Activated CD4-positive, alpha-beta T cell treated with anti-CD3 and anti-CD28 coated beads, Interleukin-2, amount 10 ng/mL, durations not matched to agents 7 days and 5 days (primary cell): ENCODE data around the gene MARVELD3. TPM values are rescaled to one million over a fixed set of nuclear protein-coding genes. Genes with fewer than 3 reads are reported as not detected.

ENCODE experiments used
- CTCF ChIA-PET: fragments of 350-600 bp; sonication (Branson Sonifier 250); formaldehyde crosslinking; loops from one replicate; lab custom pipeline; 2021; ENCODE audit warnings: antibody characterized with exemption; lab: Charles Lee
- POLR2A ChIA-PET: fragments of 350-600 bp; sonication (Branson Sonifier 250); formaldehyde crosslinking; loops from one replicate; lab custom pipeline; 2021; ENCODE audit warnings: antibody characterized with exemption; lab: Charles Lee
- DNase-seq: peaks from one replicate; pipeline ENCODE4 v3.0.0-alpha.2; 2020
- H3K27ac Mint-ChIP-seq: one replicate; pipeline ENCODE4 v1.8.0; 2021; ENCODE audit warnings: mild to moderate bottlenecking, moderate library complexity, mixed read lengths
- H3K27me3 Mint-ChIP-seq: one replicate; pipeline ENCODE4 v1.8.0; 2021; ENCODE audit warnings: mixed read lengths
- H3K36me3 Mint-ChIP-seq: one replicate; pipeline ENCODE4 v1.8.0; 2021; ENCODE audit warnings: low read depth, mixed read lengths
- H3K4me1 Mint-ChIP-seq: one replicate; pipeline ENCODE4 v1.8.0; 2021; ENCODE audit warnings: mixed read lengths
- H3K4me3 Mint-ChIP-seq: one replicate; pipeline ENCODE4 v1.8.0; 2021; ENCODE audit warnings: mild to moderate bottlenecking, moderate library complexity, mixed read lengths
- H3K9me3 Mint-ChIP-seq: one replicate; pipeline ENCODE4 v1.8.0; 2021; ENCODE audit warnings: mixed read lengths
- total RNA-seq, 2 experiments: library from RNA; stranded (reverse); gene quantifications; one replicate each; pipeline ENCODE4 v1.2.3, GENCODE V29; 2021

The MARVELD3 gene
- total RNA-seq, 2 experiments from 2014 or later, result not detected

DNA sequence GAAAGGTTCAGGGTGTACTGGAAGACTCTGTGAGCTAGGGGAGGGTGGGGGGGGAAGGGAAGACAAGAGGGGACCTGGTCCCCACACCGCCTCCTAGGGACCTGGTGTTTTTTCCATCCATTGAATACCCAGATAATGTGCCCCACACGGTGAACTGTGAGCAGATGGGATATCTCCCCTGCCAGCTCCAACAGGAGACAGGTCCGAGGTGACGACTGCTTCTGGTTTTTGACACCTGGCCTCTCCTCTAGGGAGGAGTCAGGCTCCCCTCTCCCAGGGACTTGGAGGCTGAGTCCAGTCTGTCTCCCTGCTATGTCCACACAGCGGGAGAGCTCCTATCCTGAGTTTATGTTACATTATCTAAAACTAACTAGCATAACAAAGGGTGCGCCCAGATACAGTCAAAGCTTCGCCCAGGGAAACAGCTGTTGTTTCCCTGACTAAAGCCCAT is 1.8 kb downstream of the MARVELD3 start:
- peaks cover 26% of the 10 kb centered on the region for H3K27me3 Mint-ChIP-seq
- H3K36me3 Mint-ChIP-seq, result no peaks in the 10 kb centered on the region
- no peak overlapping the region for H3K4me3 Mint-ChIP-seq
- ChIA-PET CTCF (interaction anchor here (1.1 to 2.2 kb wide), 2 partner anchors 17 to 148 kb away, joined by 5 to 7 read pairs; no protein-coding TSS in a partner anchor), POLR2A (no interaction called here)
- H3K27ac Mint-ChIP-seq, result no peak overlapping the region
- no peaks in the 10 kb centered on the region for H3K9me3 Mint-ChIP-seq
- H3K4me1 Mint-ChIP-seq, result peaks cover 3% of the 10 kb centered on the region
- no peak for DNase-seq

DNA sequence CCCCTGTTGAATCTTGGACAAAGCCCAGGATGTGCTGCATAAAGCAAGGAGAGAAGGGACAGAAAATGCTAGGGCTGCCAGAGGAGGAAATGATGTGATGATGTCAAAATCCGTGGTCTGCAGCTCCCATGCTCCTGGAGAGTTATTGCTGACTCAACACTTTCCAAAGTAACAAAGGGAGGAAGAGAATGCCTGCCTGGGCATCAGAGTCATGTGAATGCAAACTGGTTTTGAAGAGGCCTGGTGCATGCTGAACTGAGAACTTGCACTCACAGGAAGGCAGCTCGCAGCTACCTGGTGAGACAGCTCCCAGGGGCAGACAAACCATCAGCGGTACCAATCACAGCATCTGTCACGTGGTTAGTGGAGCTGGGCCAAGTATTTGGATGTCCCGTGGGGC is 2.8 kb downstream of the MARVELD3 start:
- H3K4me1 Mint-ChIP-seq, result peaks cover 3% of the 10 kb centered on the region
- DNase-seq, result no peak
- ChIA-PET POLR2A (no interaction called here), CTCF (interaction anchor here (0.6 to 2.2 kb wide), 2 partner anchors 9 to 18 kb away, joined by 4 to 7 read pairs; no protein-coding TSS in a partner anchor)
- H3K27ac Mint-ChIP-seq, result no peak overlapping the region
- H3K36me3 Mint-ChIP-seq, result no peaks in the 10 kb centered on the region
- H3K4me3 Mint-ChIP-seq, result no peak overlapping the region
- peaks cover 26% of the 10 kb centered on the region for H3K27me3 Mint-ChIP-seq
- no peaks in the 10 kb centered on the region for H3K9me3 Mint-ChIP-seq

DNA sequence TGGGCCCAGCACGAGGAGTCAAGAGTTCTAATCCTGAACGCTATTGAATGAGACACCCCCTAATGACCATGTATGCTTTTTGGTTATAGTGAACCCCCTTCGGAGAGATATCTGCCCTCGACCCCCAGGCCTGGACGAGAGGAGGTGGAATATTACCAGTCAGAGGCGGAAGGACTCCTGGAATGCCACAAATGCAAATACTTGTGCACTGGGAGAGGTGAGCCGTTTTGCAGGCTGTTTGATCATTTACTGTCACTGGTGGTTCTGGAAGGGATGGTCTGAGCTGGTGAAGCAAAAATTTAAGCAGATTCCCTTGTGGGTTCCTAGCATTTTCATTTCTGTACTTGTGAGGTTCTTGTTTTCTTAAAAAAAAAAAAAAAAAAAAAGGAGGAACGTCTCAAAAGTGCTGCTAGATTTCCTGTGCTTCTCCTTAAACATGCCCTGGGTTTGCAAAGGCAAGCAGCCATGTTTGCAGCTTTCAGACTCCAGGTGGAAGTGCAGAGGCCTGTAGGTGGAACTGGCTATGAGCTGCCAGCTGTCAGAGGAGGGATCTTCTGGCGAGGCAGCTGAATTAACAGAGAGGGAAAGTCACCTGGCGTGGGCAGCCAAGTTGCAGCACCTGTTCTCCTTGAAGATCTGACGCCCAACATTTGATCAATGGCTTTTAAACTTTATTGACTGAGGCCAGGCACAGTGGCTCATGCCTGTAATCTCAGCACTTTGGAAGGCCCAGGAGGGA is 3.5 kb downstream of the MARVELD3 start:
- DNase-seq, result no peak
- Mint-ChIP-seq H3K27ac (no peak overlapping the region), H3K4me3 (no peak overlapping the region), H3K9me3 (no peaks in the 10 kb centered on the region), H3K4me1 (peaks cover 3% of the 10 kb centered on the region), H3K36me3 (no peaks in the 10 kb centered on the region), H3K27me3 (peaks cover 26% of the 10 kb centered on the region)
- POLR2A ChIA-PET, result no interaction called here
- CTCF ChIA-PET, result interaction anchor here (0.7 to 2.2 kb wide), 2 partner anchors 18 to 88 kb away, joined by 3 to 7 read pairs; no protein-coding TSS in a partner anchor

DNA sequence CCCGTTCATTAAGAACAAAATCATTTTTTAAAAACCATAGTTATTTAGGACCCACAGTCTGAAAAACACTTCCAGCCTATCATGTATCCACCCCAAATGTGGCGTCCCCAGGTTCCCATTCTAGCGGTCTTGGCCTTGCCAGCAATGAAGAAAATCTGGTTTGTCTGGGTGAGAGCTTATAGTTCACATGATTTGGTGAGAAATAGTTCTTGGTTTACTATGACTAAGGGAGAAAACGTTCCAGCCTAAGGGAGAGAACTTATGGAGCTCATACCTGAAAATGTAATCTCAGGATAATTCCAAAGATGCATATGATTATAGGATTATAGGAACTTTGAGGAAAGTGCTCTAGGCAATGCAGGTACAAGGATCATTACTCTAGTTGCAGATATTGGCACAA is 4.8 kb downstream of the MARVELD3 start:
- no peak for DNase-seq
- no peaks in the 10 kb centered on the region for H3K36me3 Mint-ChIP-seq
- H3K4me1 Mint-ChIP-seq, result peaks cover 3% of the 10 kb centered on the region
- no peak overlapping the region for H3K4me3 Mint-ChIP-seq
- CTCF ChIA-PET, result interaction anchor here (1.5 kb wide), 1 partner anchor 20 kb away, joined by 3 read pairs; no protein-coding TSS in a partner anchor
- H3K27me3 Mint-ChIP-seq, result peaks cover 22% of the 10 kb centered on the region
- no peaks in the 10 kb centered on the region for H3K9me3 Mint-ChIP-seq
- POLR2A ChIA-PET, result no interaction called here
- H3K27ac Mint-ChIP-seq, result no peak overlapping the region

DNA sequence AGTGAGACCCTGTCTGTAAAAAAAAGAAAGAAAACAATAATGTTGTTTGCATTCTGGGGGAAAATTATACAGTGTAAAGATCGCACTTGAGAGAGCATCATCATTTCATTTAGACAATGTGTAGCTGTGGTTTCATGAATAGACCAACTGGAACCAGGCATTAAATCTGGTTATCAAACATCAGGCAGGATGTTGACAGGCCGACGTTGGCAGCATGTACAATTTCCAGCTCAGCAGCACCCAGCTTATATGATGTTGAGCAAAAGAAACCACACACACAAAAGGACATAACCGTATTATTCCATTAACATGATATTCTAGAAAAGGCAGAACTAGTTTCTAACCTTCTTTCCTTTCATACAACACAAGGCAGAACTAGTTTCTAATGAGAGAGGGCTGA is 5.8 kb downstream of the MARVELD3 start:
- ChIA-PET CTCF (interaction anchor here (1.5 kb wide), 1 partner anchor 21 kb away, joined by 3 read pairs; no protein-coding TSS in a partner anchor), POLR2A (no interaction called here)
- no peaks in the 10 kb centered on the region for H3K9me3 Mint-ChIP-seq
- no peak overlapping the region for H3K4me3 Mint-ChIP-seq
- H3K4me1 Mint-ChIP-seq, result peaks cover 3% of the 10 kb centered on the region
- DNase-seq, result no peak
- no peak overlapping the region for H3K27ac Mint-ChIP-seq
- H3K36me3 Mint-ChIP-seq, result no peaks in the 10 kb centered on the region
- H3K27me3 Mint-ChIP-seq, result peaks cover 18% of the 10 kb centered on the region

DNA sequence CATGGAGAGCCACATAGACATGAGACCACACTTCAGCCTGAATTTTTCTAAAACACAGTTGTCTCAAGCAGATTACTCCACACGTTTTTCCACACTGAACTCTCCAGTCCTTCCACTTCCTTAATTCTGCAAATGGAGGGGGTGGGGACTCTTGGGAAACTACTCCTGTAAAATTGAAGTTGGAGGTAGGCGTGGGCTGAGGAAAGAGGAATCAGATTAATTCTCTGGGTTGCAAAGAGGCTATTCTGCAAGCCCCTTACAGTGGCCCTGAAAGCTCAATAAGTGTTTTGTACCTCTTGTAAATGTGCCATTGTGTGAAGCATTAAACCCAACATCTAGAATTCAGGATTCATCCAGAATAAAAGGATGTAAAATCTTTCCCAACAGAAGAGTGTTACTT is 9.6 kb downstream of the MARVELD3 start:
- POLR2A ChIA-PET, result no interaction called here
- DNase-seq, result no peak
- Mint-ChIP-seq H3K27me3 (no peaks in the 10 kb centered on the region), H3K4me1 (no peaks in the 10 kb centered on the region), H3K4me3 (no peak overlapping the region), H3K9me3 (no peaks in the 10 kb centered on the region), H3K36me3 (no peaks in the 10 kb centered on the region), H3K27ac (no peak overlapping the region)
- CTCF ChIA-PET, result interaction anchor here (1.1 to 1.6 kb wide), 2 partner anchors 12 to 24 kb away, joined by 3 read pairs; no protein-coding TSS in a partner anchor

DNA sequence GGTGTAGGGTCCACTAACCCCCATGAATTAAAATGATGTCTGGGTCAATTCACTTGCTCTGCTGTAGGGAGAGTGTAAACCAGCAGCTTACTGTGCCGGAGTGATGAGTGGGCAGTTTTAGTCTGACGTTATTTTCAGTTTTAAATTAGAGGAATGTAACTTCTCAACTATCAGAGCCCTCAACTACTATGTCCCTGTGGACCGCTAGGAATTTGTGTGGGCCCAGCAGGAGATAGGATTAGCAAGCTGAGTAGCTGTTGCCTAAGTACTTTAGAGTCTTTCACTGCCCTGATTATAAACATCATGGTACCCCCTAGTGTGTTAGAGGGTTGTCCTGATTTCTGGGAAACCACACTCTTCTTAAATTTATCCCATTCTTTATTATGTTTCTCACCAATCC is 11.4 kb downstream of the MARVELD3 start:
- POLR2A ChIA-PET, result no interaction called here

DNA sequence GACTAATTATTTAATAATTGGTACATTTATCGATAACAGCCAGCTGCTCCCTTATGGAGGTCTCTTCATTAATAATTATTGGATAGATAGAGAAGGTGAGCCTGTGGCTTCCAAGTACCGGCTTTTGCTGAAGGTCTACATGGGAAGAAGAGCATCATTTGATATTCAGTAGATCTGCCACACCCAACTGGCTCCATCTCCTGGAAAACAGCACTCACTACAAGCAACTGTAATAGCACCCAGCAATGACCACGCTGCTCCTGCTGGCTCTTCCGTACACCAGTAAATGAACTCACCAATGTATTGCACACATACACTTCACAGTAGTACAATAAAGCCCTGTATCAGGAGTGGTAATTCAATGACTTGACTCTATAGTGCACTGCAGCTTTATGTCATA is 19.5 kb downstream of the MARVELD3 start:
- ChIA-PET CTCF (no interaction called here), POLR2A (no interaction called here)
- DNase-seq, result no peak
- H3K36me3 Mint-ChIP-seq, result peaks cover 4% of the 10 kb centered on the region
- no peaks in the 10 kb centered on the region for H3K27me3 Mint-ChIP-seq
- no peaks in the 10 kb centered on the region for H3K4me1 Mint-ChIP-seq
- no peaks in the 10 kb centered on the region for H3K9me3 Mint-ChIP-seq
- H3K4me3 Mint-ChIP-seq, result no peak overlapping the region
- H3K27ac Mint-ChIP-seq, result no peak overlapping the region

More for the DNA sequence above, 11.4 kb downstream of the MARVELD3 start:
- no peak overlapping the region for H3K27ac Mint-ChIP-seq
- no peaks in the 10 kb centered on the region for H3K9me3 Mint-ChIP-seq
- H3K36me3 Mint-ChIP-seq, result no peaks in the 10 kb centered on the region
- CTCF ChIA-PET, result no interaction called here
- H3K27me3 Mint-ChIP-seq, result no peaks in the 10 kb centered on the region
- no peak for DNase-seq
- H3K4me3 Mint-ChIP-seq, result no peak overlapping the region
- no peaks in the 10 kb centered on the region for H3K4me1 Mint-ChIP-seq

DNA sequence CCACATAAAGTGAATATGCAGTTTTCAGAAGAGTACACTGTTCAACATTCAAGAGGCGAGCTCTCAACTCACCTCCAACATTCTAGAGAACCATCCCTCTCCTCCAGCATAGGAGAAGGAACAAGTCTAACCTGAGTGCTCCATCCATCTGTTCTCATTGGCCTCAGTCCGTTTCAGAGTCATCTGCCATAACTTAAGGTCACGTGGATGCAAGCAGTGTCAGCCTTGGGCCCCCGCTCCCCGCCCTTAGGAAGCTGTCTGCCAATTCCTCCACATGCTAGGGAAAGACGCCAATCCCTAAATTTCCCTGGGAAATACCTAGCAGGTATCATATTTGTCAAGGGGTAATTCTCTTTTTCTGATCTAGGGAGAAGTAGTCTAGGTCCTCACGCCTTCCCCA is 21.4 kb downstream of the MARVELD3 start:
- DNase-seq, result no peak
- Mint-ChIP-seq H3K4me1 (no peaks in the 10 kb centered on the region), H3K27me3 (no peaks in the 10 kb centered on the region), H3K9me3 (no peaks in the 10 kb centered on the region), H3K27ac (no peak overlapping the region), H3K4me3 (no peak overlapping the region), H3K36me3 (peaks cover 5% of the 10 kb centered on the region)
- POLR2A ChIA-PET, result no interaction called here
- CTCF ChIA-PET, result interaction anchor here (1.1 to 1.4 kb wide), 2 partner anchors 12 to 18 kb away, joined by 3 read pairs; no protein-coding TSS in a partner anchor

DNA sequence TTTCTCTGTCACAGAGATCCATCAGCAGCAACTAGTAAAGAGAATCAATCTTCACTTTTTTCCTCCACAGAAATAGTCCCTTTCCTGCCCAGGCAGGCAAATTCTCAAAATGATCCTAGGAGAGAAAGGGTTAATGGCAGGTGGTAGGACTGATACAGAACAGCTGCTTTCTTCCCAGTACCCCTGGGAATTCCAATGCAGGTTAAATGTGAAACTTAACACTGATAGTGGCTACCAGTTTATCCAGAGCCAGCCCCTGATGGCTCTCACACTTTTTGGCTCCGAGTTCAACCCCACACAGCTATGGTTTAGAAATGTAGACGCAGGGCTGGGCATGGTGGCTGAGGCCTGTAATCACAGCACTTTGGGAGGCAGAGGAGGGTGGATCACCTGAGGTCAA is 22.2 kb downstream of the MARVELD3 start:
- Mint-ChIP-seq H3K4me3 (no peak overlapping the region), H3K27me3 (no peaks in the 10 kb centered on the region), H3K36me3 (peaks cover 6% of the 10 kb centered on the region), H3K9me3 (no peaks in the 10 kb centered on the region), H3K27ac (no peak overlapping the region), H3K4me1 (no peaks in the 10 kb centered on the region)
- DNase-seq, result no peak
- POLR2A ChIA-PET, result no interaction called here
- CTCF ChIA-PET, result interaction anchor here (1.1 to 1.4 kb wide), 2 partner anchors 13 to 17 kb away, joined by 3 read pairs; no protein-coding TSS in a partner anchor

DNA sequence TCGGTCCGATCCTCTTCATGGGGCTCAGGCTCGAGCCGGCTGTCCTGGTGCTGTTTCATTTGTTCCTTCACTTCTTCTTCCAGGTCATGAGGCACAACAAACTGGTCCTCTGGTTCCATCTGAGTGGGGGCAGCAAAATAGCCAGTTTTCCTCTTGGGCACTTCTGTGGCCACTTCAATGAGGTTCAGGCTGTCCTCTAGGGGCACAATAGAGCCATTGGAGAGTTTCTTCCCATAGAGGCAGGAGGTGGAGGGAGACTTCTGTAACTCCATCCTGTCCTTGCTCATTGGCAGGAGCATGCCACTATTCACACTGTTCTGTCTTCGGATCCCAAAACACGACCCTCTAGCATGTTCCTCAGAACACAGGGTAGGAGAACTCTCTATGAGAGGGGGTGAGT is 22.9 kb downstream of the MARVELD3 start:
- Mint-ChIP-seq H3K36me3 (peaks cover 6% of the 10 kb centered on the region), H3K27ac (no peak overlapping the region), H3K4me1 (no peaks in the 10 kb centered on the region), H3K4me3 (no peak overlapping the region), H3K9me3 (no peaks in the 10 kb centered on the region), H3K27me3 (no peaks in the 10 kb centered on the region)
- ChIA-PET CTCF (no interaction called here), POLR2A (no interaction called here)
- DNase-seq, result no peak

DNA sequence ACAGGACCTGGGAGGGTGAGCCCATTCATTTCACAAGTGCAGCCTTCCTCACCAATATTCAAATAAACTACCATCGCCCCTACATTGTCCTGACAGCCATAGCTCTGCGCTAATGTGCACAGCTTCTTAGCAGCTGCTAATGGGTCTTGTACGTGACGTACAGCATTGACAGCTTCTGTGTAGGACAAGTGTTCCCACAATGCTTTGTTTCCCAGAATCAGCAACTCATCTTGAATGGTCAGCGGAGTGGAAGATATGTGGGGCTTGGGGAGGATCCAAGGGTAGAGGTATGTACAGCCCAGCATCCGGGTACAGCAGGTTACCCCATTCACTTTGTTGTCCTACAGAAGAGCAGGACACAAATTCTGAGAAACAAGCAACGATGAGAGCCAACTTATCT is 23.7 kb downstream of the MARVELD3 start:
- H3K4me3 Mint-ChIP-seq, result no peak overlapping the region
- no peak for DNase-seq
- no peaks in the 10 kb centered on the region for H3K27me3 Mint-ChIP-seq
- peaks cover 6% of the 10 kb centered on the region for H3K36me3 Mint-ChIP-seq
- ChIA-PET CTCF (no interaction called here), POLR2A (no interaction called here)
- H3K9me3 Mint-ChIP-seq, result no peaks in the 10 kb centered on the region
- no peak overlapping the region for H3K27ac Mint-ChIP-seq
- H3K4me1 Mint-ChIP-seq, result no peaks in the 10 kb centered on the region

DNA sequence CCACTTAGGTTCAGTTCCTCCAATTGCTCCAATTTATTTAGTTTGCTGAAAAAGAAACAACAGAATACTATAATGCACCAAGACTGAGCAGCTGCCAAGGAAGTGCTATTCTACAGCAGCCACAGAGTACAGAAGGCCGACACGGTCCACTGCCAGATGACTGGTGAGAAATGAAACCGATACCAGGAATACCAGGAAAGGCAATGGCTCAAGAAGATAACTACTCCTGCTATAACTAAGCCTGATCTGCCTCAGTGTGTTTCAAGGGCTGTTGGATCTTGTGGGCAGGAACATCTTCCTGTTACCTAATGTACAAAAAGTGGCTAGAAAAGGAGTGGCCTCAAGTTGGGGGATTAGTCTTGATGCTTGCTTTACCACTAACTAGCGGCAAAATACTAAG is 32.8 kb downstream of the MARVELD3 start:
- Mint-ChIP-seq H3K36me3 (no peaks in the 10 kb centered on the region), H3K27me3 (no peaks in the 10 kb centered on the region), H3K4me3 (no peak overlapping the region), H3K9me3 (no peaks in the 10 kb centered on the region), H3K4me1 (peaks cover 3% of the 10 kb centered on the region), H3K27ac (no peak overlapping the region)
- CTCF ChIA-PET, result no interaction called here
- no peak for DNase-seq
- POLR2A ChIA-PET, result no interaction called here
